Lower leg skin (tissue), 3 donors: ENCODE results near the gene B3GAT2.

Source experiments
- CTCF ChIP-seq, 3 donors: fragments of 450-650 bp; IDR thresholded peaks; one replicate each; pipeline ENCODE4 v1.5.1; 2016; ENCODE audit warnings: antibody characterized with exemption in 3 of 3, mild to moderate bottlenecking in 3 of 3, moderate library complexity in 2 of 3
- POLR2A ChIP-seq, 2 donors: fragments of 450-650 bp; IDR thresholded peaks; one replicate each; pipeline ENCODE4 v1.6.1; 2016 to 2017; ENCODE audit warnings: antibody characterized with exemption in 2 of 2, mild to moderate bottlenecking in 1 of 2, moderate library complexity in 1 of 2

- TF ChIP-seq POLR2A (IDR thresholded peaks at IDR 0.05) (no peak), CTCF (IDR thresholded peaks at IDR 0.05) (no peak)
Observed at GRCh38 chr6:70900047-70900446, 56.8 kb downstream of the B3GAT2 start.
